GM23338 (cell line): ENCODE measurements around the gene TMEM151B. TPM values are rescaled to one million over a fixed set of nuclear protein-coding genes. Genes with fewer than 3 reads are reported as not detected.

Source experiments
- ATAC-seq: fragments of 200-7000 bp; cut with Tn5 transposase; 3 replicates; pipeline ENCODE4 v1.9.1; 2020
- DNase-seq: peaks from one replicate; pipeline ENCODE4 v3.0.0-alpha.2; 2015; ENCODE audit warnings: low spot score
- H2AFZ ChIP-seq: fragments of 200-600 bp; sonication (generic); 2 replicates; pipeline ENCODE4 v1.8.0; 2016; ENCODE audit warnings: antibody characterized with exemption, mild to moderate bottlenecking, moderate library complexity
- H3F3A ChIP-seq: fragments of 200-600 bp; sonication (generic); replicated peaks from 2 replicates; pipeline ENCODE4 v1.8.0; 2017; ENCODE audit warnings: antibody characterized with exemption, mixed run types, low read depth
- H3K27ac ChIP-seq: fragments of 200-600 bp; sonication (generic); 2 replicates; pipeline ENCODE4 v1.6.1; 2016; ENCODE audit warnings: low read depth
- H3K27me3 ChIP-seq: fragments of 200-600 bp; sonication (generic); 2 replicates; pipeline ENCODE4 v1.8.0; 2016; ENCODE audit warnings: mild to moderate bottlenecking, mixed run types, moderate library complexity; ENCODE audit not compliant: insufficient read depth
- H3K36me3 ChIP-seq: fragments of 200-600 bp; sonication (generic); 2 replicates; pipeline ENCODE4 v1.8.0; 2016; ENCODE audit warnings: mild to moderate bottlenecking; ENCODE audit not compliant: insufficient read depth
- H3K4me1 ChIP-seq: fragments of 200-600 bp; sonication (generic); 2 replicates; pipeline ENCODE4 v1.8.0; 2016; ENCODE audit warnings: mild to moderate bottlenecking, moderate library complexity; ENCODE audit not compliant: insufficient read depth
- H3K4me2 ChIP-seq: fragments of 200-600 bp; sonication (generic); 2 replicates; pipeline ENCODE4 v1.7.1; 2017; ENCODE audit warnings: mixed run types
- H3K4me3 ChIP-seq: fragments of 200-600 bp; sonication (generic); 2 replicates; pipeline ENCODE4 v1.6.1; 2016; ENCODE audit warnings: mixed run types
- H3K79me2 ChIP-seq: fragments of 200-600 bp; sonication (generic); replicated peaks from 2 replicates; pipeline ENCODE4 v1.8.0; 2017; ENCODE audit warnings: mild to moderate bottlenecking; ENCODE audit not compliant: insufficient read depth
- H3K9me2 ChIP-seq: fragments of 200-600 bp; sonication (generic); 2 replicates; pipeline ENCODE4 v1.8.0; 2017; ENCODE audit not compliant: insufficient read depth
- H4K20me1 ChIP-seq: fragments of 200-600 bp; sonication (generic); replicated peaks from 2 replicates; pipeline ENCODE4 v1.8.0; 2017; ENCODE audit warnings: mild to moderate bottlenecking; ENCODE audit not compliant: insufficient read depth
- H3K27ac Mint-ChIP-seq: 2 replicates; pipeline ENCODE4 v1.8.0; 2020; ENCODE audit warnings: inconsistent platforms, mild to moderate bottlenecking, moderate library complexity, mixed read lengths
- H3K27me3 Mint-ChIP-seq: 3 replicates; pipeline ENCODE4 v1.8.0; 2022; ENCODE audit warnings: low read depth, mild to moderate bottlenecking, moderate library complexity, mixed read lengths, inconsistent platforms; ENCODE audit not compliant: insufficient read depth, poor library complexity
- H3K36me3 Mint-ChIP-seq: 3 replicates; pipeline ENCODE4 v1.8.0; 2021; ENCODE audit warnings: low read depth, mild to moderate bottlenecking, inconsistent platforms, moderate library complexity, mixed read lengths
- H3K4me1 Mint-ChIP-seq: 3 replicates; pipeline ENCODE4 v1.8.0; 2020; ENCODE audit warnings: mild to moderate bottlenecking, inconsistent platforms, mixed read lengths
- H3K4me3 Mint-ChIP-seq: 3 replicates; pipeline ENCODE4 v1.8.0; 2021; ENCODE audit warnings: moderate library complexity, mild to moderate bottlenecking, inconsistent platforms, mixed read lengths
- H3K9me3 Mint-ChIP-seq: 3 replicates; pipeline ENCODE4 v1.8.0; 2020; ENCODE audit warnings: moderate library complexity, mild to moderate bottlenecking, inconsistent platforms, mixed read lengths
- JUNB ChIP-seq: IDR thresholded peaks from one replicate; pipeline ENCODE4 v1.6.1; 2016; ENCODE audit warnings: antibody characterized with exemption; ENCODE audit not compliant: unreplicated experiment
- NANOG ChIP-seq: IDR thresholded peaks from 2 replicates; pipeline ENCODE4 v1.6.1; 2016; ENCODE audit warnings: antibody characterized with exemption, borderline replicate concordance
- POLR2AphosphoS5 ChIP-seq: IDR thresholded peaks from 2 replicates; pipeline ENCODE4 v1.6.1; 2016; ENCODE audit warnings: antibody characterized with exemption, low read depth
- ZNF114 ChIP-seq: fragments of 250-450 bp; sonication (Bioruptor Pico); IDR thresholded peaks from 2 replicates; pipeline ENCODE4 v1.5.0; 2020; ENCODE audit warnings: mild to moderate bottlenecking, moderate library complexity
- polyA plus RNA-seq: library from polyadenylated mRNA; unstranded; fragments of >200 nt; fragmentation: Nextera tagmentation; extraction: Ambion mirVana; gene quantifications from 2 replicates; pipeline ENCODE4 v1.2.1, GENCODE V29; 2016
- total RNA-seq: library from RNA; depleted of rRNA; stranded (reverse); fragments of >200 nt; shearing (Covaris generic); gene quantifications from 2 replicates; pipeline ENCODE4 v1.2.3, GENCODE V29; 2014
- TF ChIP-seq, protein P1 (sequence below), 2 experiments: fragments of 200-600 bp in 1 of 2; sonication (generic) in 1 of 2; conservative IDR thresholded peaks; 2 replicates each; pipeline versions ENCODE4 v1.5.1 to v1.6.1; 2016 to 2017; ENCODE audit warnings: antibody characterized with exemption in 2 of 2, low read depth in 2 of 2, mild to moderate bottlenecking in 2 of 2, moderate library complexity in 1 of 2

The TMEM151B gene
- total and polyA plus RNA-seq, 2 experiments from 2014 or later: 0.91 to 14.6 TPM

DNA sequence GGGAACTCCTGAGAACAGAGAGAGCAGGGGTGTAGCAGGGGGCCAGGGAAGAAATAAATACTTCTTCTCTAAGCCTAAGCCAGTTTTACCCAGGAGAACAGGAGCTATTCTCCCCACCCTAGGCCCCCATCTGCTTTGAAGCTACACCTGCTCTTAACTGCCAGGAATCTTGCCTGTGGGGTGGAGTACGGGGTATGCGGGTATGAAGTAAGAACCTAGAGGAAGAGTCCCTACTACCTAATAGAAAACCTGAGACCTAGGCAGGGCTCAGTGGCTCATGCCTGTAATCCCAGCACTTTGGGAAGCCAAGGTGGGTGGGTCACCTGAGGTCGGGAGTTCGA is 45.3 kb upstream of the TMEM151B start:
- no peak for TF ChIP-seq POLR2AphosphoS5
- no peak for DNase-seq
- Mint-ChIP-seq H3K4me1 (peaks cover 69% of the 10 kb centered on the region), H3K9me3 (no peaks in the 10 kb centered on the region), H3K27ac (no peak overlapping the region; the same call in 1 of the 2 replicates), H3K4me3 (peak overlapping the region; percentile 94), H3K27me3 (peaks cover 33% of the 10 kb centered on the region), H3K36me3 (peaks cover 37% of the 10 kb centered on the region)
- H2AFZ ChIP-seq: no peak overlapping the region
- H3K36me3 ChIP-seq: no peaks in the 10 kb centered on the region
- H3K9me2 ChIP-seq: no peaks in the 10 kb centered on the region
- H3K79me2 ChIP-seq: peaks cover 47% of the 10 kb centered on the region
- H3K4me1 ChIP-seq: peaks cover 47% of the 10 kb centered on the region
- H3K27me3 ChIP-seq: no peaks in the 10 kb centered on the region
- peak overlapping the region; percentile 98 for H3K4me2 ChIP-seq
- no peak for ATAC-seq
- H3K4me3 ChIP-seq: peak overlapping the region; percentile 84
- H4K20me1 ChIP-seq: peaks cover 34% of the 10 kb centered on the region
- peaks cover 22% of the 10 kb centered on the region for H3F3A ChIP-seq
- no peak overlapping the region for H3K27ac ChIP-seq

DNA sequence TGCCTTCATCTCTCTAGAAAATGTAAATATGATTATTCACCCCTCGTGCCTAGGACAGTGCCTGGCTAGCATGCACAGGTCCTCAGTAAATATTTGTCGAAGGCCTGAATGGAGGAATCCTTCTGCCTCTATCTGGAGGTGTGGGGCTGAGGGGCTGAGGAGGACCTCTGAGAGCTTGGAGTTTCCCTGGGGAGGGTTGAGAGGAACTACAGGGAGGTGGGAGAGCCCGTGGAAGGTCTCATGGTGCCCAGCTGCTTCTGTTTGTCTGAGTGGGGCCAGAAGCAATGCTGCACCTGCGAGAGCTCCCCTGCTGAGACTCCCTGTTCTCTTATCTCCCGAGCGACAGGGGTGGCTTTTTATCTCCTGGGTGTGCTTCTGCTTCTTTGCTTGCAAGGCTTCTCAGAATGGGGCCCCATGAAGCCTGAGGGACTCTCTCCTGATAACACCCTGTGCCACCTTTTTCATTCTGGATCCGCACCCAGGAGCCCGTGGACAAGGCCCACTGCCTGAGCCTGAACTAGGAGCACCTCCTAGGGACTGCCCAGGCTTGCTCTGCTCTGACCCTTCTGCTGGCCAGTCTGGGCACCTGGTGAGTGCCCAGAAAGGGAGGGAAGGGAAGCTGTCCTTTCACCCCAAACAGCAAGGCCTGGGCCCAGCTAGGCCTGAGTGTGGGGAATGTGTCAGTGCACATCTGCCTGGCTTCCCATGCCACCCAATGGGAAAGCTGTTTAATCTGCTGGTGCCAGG is 44.5 kb upstream of the TMEM151B start:
- H3K4me1 ChIP-seq: peaks cover 47% of the 10 kb centered on the region
- Mint-ChIP-seq H3K36me3 (peaks cover 44% of the 10 kb centered on the region), H3K9me3 (no peaks in the 10 kb centered on the region), H3K4me1 (peaks cover 67% of the 10 kb centered on the region), H3K27me3 (peaks cover 32% of the 10 kb centered on the region), H3K4me3 (peak overlapping the region; percentile 94), H3K27ac (peak overlapping the region; percentile 74)
- 0 out of 2 replicates have a peak overlapping the region, but pooled peaks have one; percentile 26 for H3K27ac ChIP-seq
- H3K27me3 ChIP-seq: no peaks in the 10 kb centered on the region
- H3K4me2 ChIP-seq: peak overlapping the region; percentile 98
- TF ChIP-seq, protein P1, sequence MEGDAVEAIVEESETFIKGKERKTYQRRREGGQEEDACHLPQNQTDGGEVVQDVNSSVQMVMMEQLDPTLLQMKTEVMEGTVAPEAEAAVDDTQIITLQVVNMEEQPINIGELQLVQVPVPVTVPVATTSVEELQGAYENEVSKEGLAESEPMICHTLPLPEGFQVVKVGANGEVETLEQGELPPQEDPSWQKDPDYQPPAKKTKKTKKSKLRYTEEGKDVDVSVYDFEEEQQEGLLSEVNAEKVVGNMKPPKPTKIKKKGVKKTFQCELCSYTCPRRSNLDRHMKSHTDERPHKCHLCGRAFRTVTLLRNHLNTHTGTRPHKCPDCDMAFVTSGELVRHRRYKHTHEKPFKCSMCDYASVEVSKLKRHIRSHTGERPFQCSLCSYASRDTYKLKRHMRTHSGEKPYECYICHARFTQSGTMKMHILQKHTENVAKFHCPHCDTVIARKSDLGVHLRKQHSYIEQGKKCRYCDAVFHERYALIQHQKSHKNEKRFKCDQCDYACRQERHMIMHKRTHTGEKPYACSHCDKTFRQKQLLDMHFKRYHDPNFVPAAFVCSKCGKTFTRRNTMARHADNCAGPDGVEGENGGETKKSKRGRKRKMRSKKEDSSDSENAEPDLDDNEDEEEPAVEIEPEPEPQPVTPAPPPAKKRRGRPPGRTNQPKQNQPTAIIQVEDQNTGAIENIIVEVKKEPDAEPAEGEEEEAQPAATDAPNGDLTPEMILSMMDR (conservative IDR thresholded peaks at IDR 0.05; ENCODE audit: low read depth in 2 of 2): no peak
- TF ChIP-seq JUNB (no peak), ZNF114 (CRISPR knock-in tag) (no peak)
- H3K79me2 ChIP-seq: peaks cover 47% of the 10 kb centered on the region
- H3K4me3 ChIP-seq: peak overlapping the region; percentile 84; the same call in 1 of the 2 replicates
- no peak for DNase-seq
- peaks cover 17% of the 10 kb centered on the region for H3F3A ChIP-seq
- ATAC-seq: no peak
- H3K9me2 ChIP-seq: no peaks in the 10 kb centered on the region
- H3K36me3 ChIP-seq: no peaks in the 10 kb centered on the region; the same call in 1 of the 2 replicates
- H4K20me1 ChIP-seq: peaks cover 38% of the 10 kb centered on the region
- no peak overlapping the region for H2AFZ ChIP-seq

DNA sequence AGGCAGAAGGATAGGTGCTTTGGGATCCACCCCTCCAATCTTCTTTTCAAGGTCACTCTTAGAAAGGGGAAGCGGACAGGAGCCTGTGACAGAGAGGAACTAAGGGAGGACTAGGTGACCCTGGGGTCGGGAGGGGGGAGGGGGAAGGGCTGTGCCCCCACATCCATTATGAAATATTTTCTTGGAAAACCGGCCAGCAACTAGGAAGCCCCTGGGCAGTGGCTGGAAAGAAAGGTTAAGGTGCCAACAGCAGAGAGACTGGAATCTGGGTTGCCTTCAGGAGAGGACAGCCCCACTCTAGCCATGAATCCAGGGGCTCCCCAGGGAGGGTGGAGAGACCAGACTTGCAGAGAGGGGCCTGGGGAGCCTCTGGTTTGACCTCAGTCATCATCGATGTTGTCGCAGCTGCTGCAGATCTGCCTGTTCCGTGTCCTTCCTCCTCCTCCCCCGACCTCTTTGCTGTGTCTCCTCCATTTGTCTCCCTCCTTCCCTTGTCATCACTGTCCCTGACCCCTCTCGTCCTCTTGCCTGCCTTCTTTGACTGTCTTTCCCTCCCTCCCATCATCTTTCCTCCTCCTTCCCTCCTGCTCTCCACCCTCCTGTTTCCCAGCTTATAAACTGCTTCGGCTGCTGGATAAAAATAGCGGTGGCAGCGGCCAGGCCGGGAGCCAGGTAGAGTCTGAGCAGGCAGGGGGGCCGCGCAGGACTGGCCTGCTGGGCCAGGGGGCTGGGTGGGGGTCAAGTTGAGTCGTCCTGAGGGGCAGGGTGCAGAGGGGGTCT is 43.7 kb upstream of the TMEM151B start:
- Mint-ChIP-seq H3K27me3 (peaks cover 35% of the 10 kb centered on the region), H3K27ac (peak overlapping the region; percentile 74; the same call in 1 of the 2 replicates), H3K4me1 (peaks cover 61% of the 10 kb centered on the region), H3K36me3 (peaks cover 49% of the 10 kb centered on the region), H3K4me3 (peak overlapping the region; percentile 94), H3K9me3 (no peaks in the 10 kb centered on the region; the same call in 2 of the 3 replicates)
- H3K27me3 ChIP-seq: no peaks in the 10 kb centered on the region
- H4K20me1 ChIP-seq: peaks cover 38% of the 10 kb centered on the region
- no peaks in the 10 kb centered on the region for H3K9me2 ChIP-seq
- no peaks in the 10 kb centered on the region; the same call in 1 of the 2 replicates for H3K36me3 ChIP-seq
- ATAC-seq: no peak
- H3K4me3 ChIP-seq: peak overlapping the region; percentile 84; the same call in 1 of the 2 replicates
- no peak for TF ChIP-seq NANOG
- no peak overlapping the region for H2AFZ ChIP-seq
- no peak for DNase-seq
- peak overlapping the region; percentile 26; the same call in 1 of the 2 replicates for H3K27ac ChIP-seq
- peaks cover 20% of the 10 kb centered on the region for H3F3A ChIP-seq
- peaks cover 42% of the 10 kb centered on the region for H3K4me1 ChIP-seq
- peaks cover 42% of the 10 kb centered on the region for H3K79me2 ChIP-seq
- peak overlapping the region; percentile 98 for H3K4me2 ChIP-seq
